Measurements from ENCODE around the gene RNU5D-1.
A peak's percentile ranks its signal among the peaks of the same experiment; 100 is the strongest.
"Not testable (repeated sequence)": the region's sequence is repeated elsewhere in the genome, so short reads cannot be mapped to it uniquely, and the experiment has no call there.

The RNU5D-1 gene

DNA sequence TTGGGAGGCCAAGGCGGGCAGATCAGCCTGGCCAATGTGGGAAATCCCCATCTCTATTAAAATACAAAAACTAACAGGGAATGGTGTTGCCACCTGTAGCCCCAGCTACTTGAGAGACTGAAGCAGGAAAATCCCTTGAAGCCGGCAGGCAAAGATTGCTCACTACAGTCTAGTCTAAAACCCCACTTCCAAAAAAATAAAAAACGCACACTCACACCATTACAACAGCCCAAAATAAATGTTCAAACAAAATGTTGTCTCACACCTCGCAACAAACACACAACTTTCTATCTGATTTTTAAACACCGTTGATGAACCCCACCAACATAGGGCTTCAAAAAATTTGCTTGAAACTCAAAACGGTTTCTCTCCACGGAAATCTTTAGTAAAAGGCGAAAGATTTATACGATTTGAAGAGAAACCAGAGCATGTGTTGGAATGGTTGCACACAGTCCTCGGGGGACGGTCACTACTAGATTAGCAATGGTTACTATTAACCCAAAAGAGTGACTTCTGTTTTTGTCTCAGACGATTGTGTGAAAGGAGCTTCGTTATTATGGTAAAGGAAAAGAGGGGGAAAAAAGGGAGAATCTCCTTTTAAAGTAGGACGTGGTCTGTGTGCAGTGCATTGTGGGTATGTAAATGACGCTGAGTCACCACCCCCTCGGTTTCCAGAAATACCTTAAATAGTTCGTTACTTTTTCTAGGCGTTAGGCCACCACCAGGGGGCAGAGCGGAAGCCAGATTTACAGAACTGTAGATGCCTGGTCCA, at the start of gene RNU5D-1:
Gene RNU5D-1, minus strand, starts transcription at position 430 of the 772 bp plus-strand sequence.
- peak; percentile 97 for DNase-seq

DNA sequence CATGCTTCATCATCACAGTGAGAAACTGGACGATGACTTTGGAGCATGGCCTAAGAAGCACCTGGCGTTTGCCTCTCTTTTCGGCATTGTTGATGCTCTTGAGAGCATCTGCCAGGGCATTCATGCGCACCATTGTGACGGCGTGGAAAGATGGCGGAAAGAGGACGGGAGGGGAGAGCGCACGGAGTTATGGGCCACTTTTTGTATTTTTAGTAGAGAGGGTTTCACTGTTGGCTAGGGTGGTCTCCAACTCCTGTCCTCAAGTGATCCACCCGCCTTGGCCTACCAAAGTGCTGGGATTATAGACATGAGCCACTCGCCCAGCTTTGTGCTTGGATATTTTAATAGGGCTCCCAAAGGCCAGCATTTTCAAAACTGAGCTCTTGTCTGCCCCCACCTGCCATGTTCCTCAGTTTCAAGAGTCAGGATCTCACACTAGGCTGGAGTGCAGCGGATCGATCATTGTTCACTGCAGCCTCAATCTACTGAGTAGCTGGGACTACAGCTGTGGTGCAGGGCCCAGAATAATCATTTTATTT, 49.7 kb upstream of the RNU5D-1 start:
- DNase-seq: no peak

DNA sequence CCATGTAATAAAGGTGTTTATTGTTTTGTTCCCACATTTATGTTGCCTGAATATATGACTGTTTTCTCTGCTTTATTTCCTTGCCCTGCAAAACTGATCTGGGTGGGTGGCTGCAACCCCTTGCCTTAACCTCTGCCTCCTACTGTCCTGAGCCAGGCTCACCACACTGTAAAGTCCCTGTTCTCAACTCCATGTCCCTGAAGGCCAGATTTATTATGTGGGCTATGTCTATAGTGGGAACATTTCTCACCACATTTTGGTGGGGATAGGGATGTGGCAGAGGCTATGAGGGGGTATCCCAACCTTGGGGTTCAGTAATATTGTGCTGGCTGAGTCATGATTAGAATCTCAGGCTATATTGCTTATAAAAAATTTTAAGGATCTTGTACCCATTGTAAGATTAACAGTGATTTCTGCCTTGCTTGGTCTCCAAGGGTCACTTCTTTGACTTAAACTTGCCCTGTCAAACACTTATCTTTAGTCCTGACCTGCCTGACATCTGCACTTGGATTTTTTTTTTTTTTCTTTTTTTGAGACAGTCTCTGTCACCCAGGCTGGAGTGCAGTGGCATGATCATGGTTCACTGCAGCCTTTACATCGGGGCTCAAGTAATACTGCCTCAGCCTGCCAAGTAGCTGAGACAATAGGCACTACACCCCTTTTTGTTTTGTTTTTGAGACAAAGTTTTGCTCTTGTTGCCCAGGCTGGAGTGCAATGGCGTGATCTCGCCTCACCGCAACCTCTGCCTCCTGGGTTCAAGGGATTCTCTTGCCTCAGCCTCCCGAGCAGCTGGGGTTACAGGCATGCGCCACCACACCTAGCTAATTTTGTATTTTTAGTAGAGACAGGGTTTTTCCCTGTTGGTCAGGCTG, 48.0 kb upstream of the RNU5D-1 start:
- DNase-seq: no peak

DNA sequence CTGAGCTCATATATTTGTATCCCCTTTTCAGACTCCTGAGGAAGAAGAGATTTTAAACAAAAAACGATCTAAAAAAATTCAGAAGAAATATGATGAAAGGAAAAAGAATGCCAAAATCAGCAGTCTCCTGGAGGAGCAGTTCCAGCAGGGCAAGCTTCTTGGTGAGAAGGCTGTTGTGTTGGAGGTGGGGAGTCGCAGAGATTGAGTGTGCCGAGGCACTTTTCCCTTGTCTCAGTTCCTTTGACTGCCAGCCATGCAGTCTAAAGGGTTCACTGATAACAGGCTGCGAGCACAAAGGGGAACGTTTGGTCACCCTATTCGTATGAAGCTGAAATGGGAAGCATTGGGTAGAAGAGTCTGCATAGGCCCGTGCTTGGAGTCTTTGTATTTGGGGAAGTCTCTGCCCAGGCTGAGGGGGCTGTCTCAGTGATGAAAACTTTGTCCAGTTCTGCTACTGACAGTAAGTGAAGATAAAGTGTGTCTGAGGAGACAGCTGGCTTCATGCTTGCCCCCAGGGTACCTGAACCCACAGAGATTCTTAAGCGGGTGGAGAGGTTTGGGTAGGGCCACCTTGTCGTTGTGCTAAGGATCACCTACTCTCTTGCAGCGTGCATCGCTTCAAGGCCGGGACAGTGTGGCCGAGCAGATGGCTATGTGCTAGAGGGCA, 47.1 kb upstream of the RNU5D-1 start:
- DNase-seq: no peak

DNA sequence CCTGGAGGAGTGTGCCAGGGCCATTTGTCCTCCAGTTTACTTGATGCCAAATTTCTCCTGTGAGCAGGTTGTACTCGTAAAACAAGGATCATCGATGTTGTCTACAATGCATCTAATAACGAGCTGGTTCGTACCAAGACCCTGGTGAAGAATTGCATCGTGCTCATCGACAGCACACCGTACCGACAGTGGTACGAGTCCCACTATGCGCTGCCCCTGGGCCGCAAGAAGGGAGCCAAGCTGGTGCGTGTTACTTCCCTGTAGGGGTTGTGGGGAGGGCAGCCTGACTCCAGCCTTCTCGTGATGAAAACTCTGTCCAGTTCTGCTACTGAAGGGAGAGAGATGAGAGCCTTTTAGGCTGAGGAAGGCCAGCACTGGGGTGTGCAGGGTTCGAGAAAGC, 46.6 kb upstream of the RNU5D-1 start:
- DNase-seq: no peak

DNA sequence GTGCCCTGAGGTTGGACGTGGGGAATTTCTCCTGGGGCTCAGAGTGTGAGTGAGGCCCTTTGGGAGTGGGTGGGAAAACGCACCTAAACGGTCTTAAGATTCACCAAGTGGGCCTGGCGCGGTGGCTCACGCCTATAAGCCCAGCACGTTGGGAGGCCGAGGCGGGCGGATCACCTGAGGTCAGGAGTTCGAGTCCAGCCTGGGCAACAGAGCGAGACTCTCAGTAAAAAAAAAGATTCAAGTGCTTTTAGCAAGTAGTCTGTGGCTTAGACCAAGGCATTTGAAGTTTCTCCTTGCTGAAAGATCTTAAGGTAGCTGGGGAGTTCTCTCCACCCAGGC, 45.7 kb upstream of the RNU5D-1 start:
- no peak for DNase-seq

DNA sequence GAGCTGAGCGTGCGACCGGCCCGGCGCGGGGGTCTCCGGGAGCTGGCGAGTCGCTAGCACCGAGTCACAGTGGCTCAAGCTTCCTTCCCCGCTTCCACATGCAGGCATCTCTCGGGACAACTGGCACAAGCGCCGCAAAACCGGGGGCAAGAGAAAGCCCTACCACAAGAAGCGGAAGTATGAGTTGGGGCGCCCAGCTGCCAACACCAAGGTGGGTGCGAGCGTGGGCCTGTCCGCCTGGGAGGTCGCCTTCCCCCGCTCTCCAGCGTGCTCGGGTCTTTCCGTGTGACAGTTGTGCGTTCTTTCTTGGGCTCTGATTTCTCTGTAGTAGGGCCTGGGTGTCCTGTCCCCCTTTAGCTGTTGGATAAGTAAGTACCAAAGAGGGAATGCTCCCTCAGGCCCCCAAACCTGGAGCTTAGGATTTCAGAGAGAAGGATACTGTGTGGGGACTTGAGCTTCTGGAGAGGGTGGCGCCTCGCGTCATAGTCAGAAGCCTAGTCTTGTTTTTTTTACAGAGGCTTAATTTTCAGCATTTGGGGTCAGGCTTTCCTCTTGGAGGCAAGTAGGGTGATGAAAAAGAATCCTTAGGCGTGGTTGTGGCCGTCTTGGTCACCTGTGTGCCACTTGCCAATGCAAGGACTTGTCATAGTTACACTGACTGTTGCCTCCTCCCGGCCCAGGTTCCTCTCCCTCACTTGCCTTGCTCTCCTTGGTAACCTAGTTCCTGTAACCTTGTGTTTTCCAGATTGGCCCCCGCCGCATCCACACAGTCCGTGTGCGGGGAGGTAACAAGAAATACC, 45.2 kb upstream of the RNU5D-1 start:
- DNase-seq: no peak

DNA sequence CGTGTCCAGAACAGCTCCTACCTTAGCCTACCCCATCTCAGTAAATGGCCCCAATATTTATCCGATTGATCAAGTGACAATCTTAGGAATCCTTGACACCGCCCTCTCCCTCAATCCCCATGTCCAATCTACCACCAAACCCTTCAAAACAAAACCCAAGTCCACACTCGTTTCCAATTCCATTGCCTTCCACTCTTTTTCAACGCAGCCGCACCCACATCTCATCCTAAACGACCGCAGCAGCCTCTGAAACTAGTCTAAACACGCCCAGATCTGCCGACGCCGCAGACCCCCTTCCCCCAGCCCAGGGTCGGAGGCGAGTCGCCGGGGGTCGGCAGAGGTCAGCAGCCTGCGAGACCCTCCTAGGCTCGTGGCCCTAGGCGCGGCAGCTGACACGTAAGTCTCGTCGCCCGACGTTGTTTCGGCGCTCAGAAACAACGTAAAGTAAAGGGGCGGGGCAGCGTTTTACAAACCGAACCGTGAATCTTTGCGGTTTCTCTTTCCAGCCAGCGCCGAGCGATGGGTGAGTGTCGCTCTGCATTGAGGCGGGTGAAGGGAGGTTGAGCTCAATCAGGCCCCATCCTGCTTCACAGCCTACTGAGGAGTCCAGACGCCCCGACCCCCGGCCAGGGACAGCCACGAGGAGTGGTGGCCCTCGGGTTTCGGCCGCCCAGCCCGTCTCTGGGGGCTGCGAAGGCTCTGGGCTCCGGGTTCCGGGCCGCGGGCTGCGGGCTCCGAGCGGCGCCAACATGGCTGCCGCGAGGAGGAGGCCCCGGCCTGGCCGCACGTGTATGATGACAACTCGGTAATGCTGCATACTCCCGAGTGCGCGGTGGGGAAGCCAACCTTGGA, 44.3 kb upstream of the RNU5D-1 start, which contains the start of gene RPS8:
Gene RPS8, plus strand, starts transcription at position 463 of the 852 bp plus-strand sequence. Its CDS starts 57 bp downstream, at position 520.
- peak; percentile 96 for DNase-seq

DNA sequence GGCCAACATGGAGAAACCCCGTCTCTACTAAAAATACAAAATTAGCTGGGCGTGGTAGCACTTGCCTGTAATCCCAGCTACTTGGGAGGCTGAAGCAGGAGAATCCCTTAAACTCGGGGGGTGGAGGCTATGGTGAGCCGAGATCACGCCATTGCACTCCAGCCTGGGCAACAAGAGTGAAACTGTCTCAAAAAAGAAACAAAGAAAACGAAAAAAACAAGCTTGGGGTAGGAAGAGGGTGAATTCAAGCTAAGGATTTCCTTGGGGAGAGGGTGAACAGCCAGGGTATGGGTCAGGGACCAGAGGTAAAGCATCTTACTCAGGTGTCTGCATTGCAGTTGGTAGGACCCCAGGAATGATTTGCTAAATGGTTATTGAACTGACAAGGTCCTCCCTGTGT, 35.5 kb upstream of the RNU5D-1 start:
- not testable (repeated sequence) for DNase-seq

DNA sequence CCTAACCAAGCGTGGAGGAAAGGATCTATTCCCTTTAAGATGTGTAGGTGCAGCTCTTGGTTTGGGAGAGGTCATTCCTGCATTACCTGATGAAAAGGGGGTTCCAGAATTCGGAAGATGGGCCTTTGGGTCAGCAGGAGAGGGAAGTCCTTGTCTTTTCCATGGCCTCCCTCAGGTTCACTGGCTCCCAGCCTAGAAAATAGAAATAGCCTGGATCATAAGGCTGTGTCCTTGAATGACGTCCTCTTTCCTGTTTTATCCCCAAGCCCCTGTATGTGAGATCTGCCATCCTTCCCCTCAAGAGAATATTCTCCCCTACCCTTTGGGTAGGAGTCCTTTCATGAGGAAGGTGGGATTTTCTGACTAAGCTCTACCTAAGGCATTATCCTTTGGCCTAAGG, 29.9 kb upstream of the RNU5D-1 start:
- no peak for DNase-seq

DNA sequence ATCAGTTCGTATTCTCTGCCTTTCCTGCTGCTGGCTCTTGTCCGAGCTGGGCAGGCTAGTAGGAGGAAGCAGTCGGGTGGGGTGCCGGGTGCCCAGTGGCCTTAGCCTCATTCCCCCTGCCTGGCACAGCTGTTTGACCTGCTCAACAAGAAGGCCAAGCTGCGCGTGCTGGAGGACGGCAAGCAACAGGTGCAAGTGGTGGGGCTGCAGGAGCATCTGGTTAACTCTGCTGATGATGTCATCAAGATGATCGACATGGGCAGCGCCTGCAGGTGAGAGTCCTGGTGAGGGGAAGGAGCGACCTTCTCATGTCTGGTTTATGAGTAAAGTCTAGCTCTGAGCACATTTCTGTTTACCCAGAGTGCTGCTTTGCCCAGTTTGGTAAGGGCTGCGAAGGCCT, 28.1 kb upstream of the RNU5D-1 start:
- DNase-seq: no peak

DNA sequence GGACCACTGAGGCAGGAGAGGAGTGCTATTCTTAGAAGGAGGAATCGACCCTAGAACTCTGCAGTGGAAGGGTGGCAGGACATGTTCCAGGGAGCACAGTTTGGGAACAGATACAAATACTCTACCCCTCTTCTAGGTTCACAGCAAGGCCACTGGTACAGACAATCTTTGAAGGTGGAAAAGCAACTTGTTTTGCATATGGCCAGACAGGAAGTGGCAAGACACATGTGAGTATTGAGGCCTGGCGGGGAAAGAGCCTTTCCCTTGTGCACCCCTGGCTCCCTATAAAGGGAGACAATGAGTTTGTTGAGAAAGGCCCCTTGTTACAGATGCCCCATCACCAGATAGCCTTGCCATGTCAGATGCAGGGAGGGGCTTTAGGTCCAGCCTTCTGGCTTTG, 26.4 kb upstream of the RNU5D-1 start:
- DNase-seq: no peak

DNA sequence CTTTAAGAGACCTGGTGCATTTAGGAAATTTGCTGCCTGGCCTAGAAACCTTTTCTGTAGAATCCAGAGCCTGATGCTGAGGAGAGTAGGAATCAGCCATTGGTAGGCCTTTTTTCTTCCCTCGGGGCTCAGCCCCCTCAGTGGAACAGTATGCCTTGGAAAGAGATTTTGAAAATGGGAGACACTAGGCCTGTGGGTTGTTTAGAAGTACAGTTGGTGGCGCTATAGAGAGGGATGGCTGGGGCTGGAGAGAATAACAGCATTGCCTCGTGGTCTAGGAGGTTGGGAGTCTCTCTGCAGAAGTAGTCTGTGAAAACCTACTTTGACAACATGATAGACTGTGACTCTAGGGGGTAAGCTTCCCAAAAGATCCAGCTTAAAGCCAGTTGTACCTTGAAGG, 16.9 kb upstream of the RNU5D-1 start:
- DNase-seq: no peak

DNA sequence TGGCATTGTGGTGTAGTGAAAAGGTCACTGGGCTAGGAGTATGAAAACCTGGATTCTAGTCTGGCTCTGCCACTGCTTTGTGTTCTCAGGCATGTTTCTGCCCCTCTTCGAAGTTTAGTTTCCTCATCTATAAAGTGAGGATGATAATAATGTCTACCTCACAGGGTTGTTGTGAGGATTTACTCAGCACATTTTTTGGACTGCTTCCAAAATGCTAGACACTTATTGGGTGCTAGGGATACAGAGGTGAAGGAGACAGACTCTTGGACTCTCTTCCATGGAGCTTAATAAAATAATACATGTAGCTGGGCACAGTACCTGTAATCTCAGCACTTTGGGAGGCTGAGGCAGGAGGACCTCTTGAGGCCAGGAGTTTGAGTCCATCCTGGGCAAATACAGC, 12.2 kb upstream of the RNU5D-1 start:
- DNase-seq: no peak

DNA sequence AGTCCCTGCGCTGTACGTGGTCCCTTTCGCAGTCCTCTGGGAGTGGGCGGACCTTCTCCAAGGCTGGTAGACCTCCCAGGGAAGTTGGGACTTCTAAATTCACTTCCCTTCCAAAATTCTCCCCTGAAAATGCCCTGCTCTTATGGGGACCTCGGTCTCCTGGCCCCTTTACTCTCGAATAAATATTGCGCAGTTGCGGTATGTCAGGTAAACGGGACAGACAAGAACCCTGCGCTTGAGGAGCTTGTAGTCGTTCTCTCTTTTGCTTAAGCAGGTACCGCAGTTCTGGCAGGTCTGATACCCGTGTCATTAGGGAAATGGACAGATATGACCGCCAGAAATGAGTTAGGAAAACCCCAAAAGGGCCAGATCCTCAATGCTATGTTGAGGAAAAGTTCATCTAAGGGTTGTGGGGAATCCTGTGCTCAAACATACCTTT, 9.2 kb upstream of the RNU5D-1 start:
- DNase-seq: no peak

DNA sequence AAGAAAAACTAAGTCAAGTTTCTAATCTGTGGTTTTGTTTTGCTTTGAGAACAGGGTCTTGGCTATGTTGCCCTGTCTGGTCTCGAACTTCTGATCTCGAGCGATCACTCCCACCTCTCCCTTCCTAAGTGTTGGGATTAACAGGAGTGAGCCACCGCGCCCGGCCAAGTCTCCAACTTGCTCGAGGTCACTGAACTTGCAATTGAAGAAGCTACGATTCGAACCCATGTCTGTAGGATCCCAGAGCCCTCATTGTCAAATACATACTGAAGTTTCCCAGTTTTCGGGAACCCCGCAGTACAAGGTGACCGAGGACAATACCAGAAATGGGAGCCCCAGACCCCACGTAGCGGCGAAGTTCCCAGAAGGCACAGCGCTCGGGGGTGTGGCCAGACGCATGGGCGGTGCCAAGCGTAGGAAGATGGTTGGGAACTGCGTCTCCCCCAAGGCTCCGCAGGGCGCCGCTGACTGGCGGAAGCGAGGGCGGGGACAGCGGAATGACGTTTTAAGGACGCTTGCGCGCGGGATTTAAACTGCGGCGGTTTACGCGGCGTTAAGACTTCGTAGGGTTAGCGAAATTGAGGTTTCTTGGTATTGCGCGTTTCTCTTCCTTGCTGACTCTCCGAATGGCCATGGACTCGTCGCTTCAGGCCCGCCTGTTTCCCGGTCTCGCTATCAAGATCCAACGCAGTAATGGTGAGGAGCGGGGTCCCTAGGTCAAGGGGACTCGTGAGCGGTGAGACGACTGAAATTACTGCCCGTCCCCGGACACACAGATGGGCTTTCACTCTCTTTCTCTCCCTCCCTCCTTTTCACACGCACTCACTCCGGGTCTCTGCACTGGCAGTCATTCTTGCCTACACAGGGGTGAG, 8.6 kb upstream of the RNU5D-1 start, which contains the start of gene KIF2C:
Gene KIF2C, plus strand, starts transcription at position 531 of the 872 bp plus-strand sequence. Its CDS starts 96 bp downstream, at position 627.
- DNase-seq: peak; percentile 98

DNA sequence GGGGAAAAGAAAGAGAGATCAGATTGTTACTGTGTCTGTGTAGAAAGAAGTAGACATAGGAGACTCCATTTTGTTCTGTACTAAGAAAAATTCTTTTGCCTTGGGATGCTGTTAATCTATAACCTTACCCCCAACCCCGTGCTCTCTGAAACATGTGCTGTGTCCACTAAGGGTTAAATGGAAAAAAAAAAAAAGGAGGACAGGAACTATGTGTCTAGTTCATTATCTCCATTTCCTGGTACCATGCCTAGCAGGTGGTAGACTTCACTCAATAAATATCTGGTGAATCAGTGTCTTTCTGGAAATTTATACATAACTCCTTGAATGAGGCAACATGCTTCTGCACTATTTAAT, 8.0 kb upstream of the RNU5D-1 start:
- DNase-seq: not testable (repeated sequence)

DNA sequence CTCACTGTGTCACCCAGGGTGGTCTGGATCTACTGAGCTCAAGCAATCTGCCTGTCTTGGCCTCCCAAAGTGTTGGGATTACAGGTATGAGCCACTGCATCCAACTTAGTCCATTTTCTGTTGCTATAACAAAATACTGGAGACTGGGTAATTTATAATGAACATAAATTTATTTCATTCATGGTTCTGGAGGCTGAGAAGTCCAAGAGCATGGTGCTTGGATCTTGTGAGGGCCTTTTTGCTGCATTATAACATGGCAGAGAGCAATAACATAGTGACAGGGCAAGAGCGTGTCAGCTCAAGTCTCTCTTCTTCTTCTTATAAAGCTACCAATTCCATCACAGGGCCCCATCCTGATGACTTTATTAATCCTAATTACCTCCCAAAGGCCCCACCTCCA, 5.0 kb upstream of the RNU5D-1 start:
- no peak for DNase-seq

DNA sequence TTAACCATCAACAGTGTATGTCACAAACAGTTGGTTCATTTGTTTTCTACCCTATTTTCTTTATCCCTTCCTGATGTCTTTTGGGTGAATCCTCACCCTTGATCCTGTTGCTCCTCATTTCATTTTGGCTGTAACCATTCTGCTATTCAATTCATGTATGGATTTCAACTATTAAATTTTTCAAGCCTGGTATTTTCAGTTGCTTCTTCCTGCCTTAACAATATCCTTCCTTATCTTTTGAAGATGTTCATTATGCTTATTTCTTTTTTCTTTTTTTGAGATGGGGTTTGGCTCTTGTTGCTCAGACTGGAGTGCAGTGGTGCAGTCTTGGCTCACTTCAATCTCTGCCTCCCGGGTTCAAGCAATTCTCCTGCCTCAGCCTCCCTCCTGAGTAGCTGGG, 2.8 kb upstream of the RNU5D-1 start:
- DNase-seq: no peak

DNA sequence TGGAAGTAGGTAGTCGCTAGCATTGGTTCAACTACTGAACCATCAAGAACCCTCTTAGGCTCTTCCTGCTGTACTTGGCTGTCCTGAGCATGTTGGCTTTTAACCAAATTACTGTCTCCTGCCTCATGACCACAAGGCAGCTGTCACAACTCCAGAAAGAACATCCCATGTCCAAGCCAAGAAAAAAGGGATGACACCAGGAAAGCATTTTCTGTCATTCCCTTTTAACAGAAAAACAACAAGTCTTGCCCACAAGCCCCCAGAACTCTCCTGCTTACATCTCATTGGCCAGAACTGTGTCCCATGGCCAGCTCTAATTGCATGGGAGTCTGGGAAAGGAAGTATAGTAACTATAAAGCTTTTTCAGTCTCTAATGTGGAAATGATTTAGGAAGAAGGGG, 2.4 kb upstream of the RNU5D-1 start:
- no peak for DNase-seq

Measured in NCI-H1694 (cell line).